Measurements from ENCODE around the gene ERI3.

ERI3 gene

GRCh38 chr1:44368471-44369151, 13.6 kb upstream of the ERI3 start:
- H3K27me3 ChIP-seq = no peaks in the 10 kb centered on the region
- no peak overlapping the region for H3K4me2 ChIP-seq
- no peaks in the 10 kb centered on the region for H3K9me3 ChIP-seq
- no peak for TF ChIP-seq Cebpa-rat (IDR thresholded peaks at IDR 0.05)
- no peak overlapping the region for H3K27ac ChIP-seq
- H3K9ac ChIP-seq = no peak overlapping the region
- H4K20me1 ChIP-seq = no peaks in the 10 kb centered on the region
- H3K4me3 ChIP-seq = no peak overlapping the region
- H3K36me3 ChIP-seq = no peaks in the 10 kb centered on the region
- H3K4me1 ChIP-seq = peaks cover 8% of the 10 kb centered on the region

GRCh38 chr1:44367944-44368343, 12.9 kb upstream of the ERI3 start:
- no peak for TF ChIP-seq Cebpa-rat (IDR thresholded peaks at IDR 0.05)

GRCh38 chr1:44366371-44366975, 11.4 kb upstream of the ERI3 start:
- no peaks in the 10 kb centered on the region for H3K36me3 ChIP-seq
- H3K4me2 ChIP-seq = no peak overlapping the region
- no peaks in the 10 kb centered on the region for H3K27me3 ChIP-seq
- H4K20me1 ChIP-seq = no peaks in the 10 kb centered on the region
- no peak overlapping the region for H3K27ac ChIP-seq
- H3K9ac ChIP-seq = no peak overlapping the region
- H3K4me3 ChIP-seq = no peak overlapping the region
- H3K4me1 ChIP-seq = peaks cover 8% of the 10 kb centered on the region
- no peak for TF ChIP-seq Cebpa-rat (IDR thresholded peaks at IDR 0.05)
- no peaks in the 10 kb centered on the region for H3K9me3 ChIP-seq

More at GRCh38 chr1:44367944-44368343, 12.9 kb upstream of the ERI3 start:
- Histone ChIP-seq H4K20me1 (no peaks in the 10 kb centered on the region), H3K36me3 (no peaks in the 10 kb centered on the region), H3K4me3 (no peak overlapping the region), H3K9me3 (no peaks in the 10 kb centered on the region), H3K27ac (no peak overlapping the region), H3K4me2 (no peak overlapping the region), H3K27me3 (no peaks in the 10 kb centered on the region), H3K4me1 (peaks cover 8% of the 10 kb centered on the region), H3K9ac (no peak overlapping the region)

- Histone ChIP-seq H4K20me1 (no peaks in the 10 kb centered on the region), H3K27ac (no peak overlapping the region), H3K4me1 (peaks cover 8% of the 10 kb centered on the region), H3K27me3 (no peaks in the 10 kb centered on the region), H3K4me2 (no peak overlapping the region), H3K4me3 (no peak overlapping the region), H3K9me3 (no peaks in the 10 kb centered on the region), H3K36me3 (no peaks in the 10 kb centered on the region), H3K9ac (no peak overlapping the region)
- no peak for TF ChIP-seq Cebpa-rat (IDR thresholded peaks at IDR 0.05)
These were observed 6.4 kb upstream of the ERI3 start for GRCh38 chr1:44361478-44361877.

- Histone ChIP-seq H3K9me3 (no peaks in the 10 kb centered on the region), H3K4me1 (peaks cover 7% of the 10 kb centered on the region), H3K27ac (no peak overlapping the region), H3K4me2 (no peak overlapping the region), H4K20me1 (no peaks in the 10 kb centered on the region), H3K27me3 (no peaks in the 10 kb centered on the region), H3K9ac (no peak overlapping the region), H3K36me3 (no peaks in the 10 kb centered on the region), H3K4me3 (no peak overlapping the region)
- TF ChIP-seq Cebpa-rat (IDR thresholded peaks at IDR 0.05) = no peak
These were observed 4.3 kb upstream of the ERI3 start for GRCh38 chr1:44359234-44359935.

- H3K27me3 ChIP-seq = no peaks in the 10 kb centered on the region
These were observed 2.7 kb upstream of the ERI3 start for GRCh38 chr1:44357710-44358109.

GRCh38 chr1:44355582-44356305, 687 bp upstream of the ERI3 start:
- Histone ChIP-seq H3K9me3 (no peaks in the 10 kb centered on the region), H3K4me3 (peak overlapping the region; percentile 92; the same call in 1 of the 2 replicates), H3K4me1 (peaks cover 20% of the 10 kb centered on the region), H4K20me1 (peaks cover 7% of the 10 kb centered on the region; the same call in 1 of the 2 replicates), H3K27me3 (no peaks in the 10 kb centered on the region), H3K36me3 (peaks cover 18% of the 10 kb centered on the region; the same call in 1 of the 2 replicates), H3K27ac (no peak overlapping the region), H3K4me2 (peak overlapping the region; percentile 36), H3K9ac (no peak overlapping the region)
- TF ChIP-seq Cebpa-rat (IDR thresholded peaks at IDR 0.05) = no peak

More at GRCh38 chr1:44357710-44358109, 2.7 kb upstream of the ERI3 start:
- TF ChIP-seq Cebpa-rat (IDR thresholded peaks at IDR 0.05) = no peak
- H3K27ac ChIP-seq = no peak overlapping the region
- H3K36me3 ChIP-seq = 0 out of 2 replicates have a peak, but pooled peaks cover 1% of the 10 kb centered on the region
- H3K9me3 ChIP-seq = no peaks in the 10 kb centered on the region
- no peak overlapping the region for H3K9ac ChIP-seq
- peaks cover 7% of the 10 kb centered on the region; the same call in 1 of the 2 replicates for H4K20me1 ChIP-seq
- H3K4me3 ChIP-seq = no peak overlapping the region
- H3K4me2 ChIP-seq = no peak overlapping the region
- peaks cover 20% of the 10 kb centered on the region for H3K4me1 ChIP-seq

GRCh38 chr1:44354268-44354839, 703 bp downstream of the ERI3 start:
- Histone ChIP-seq H3K36me3 (peaks cover 18% of the 10 kb centered on the region; the same call in 1 of the 2 replicates), H3K9ac (peak overlapping the region; percentile 86), H3K27me3 (no peaks in the 10 kb centered on the region), H3K4me2 (peak overlapping the region; percentile 92), H3K27ac (peak overlapping the region; percentile 85), H3K9me3 (no peaks in the 10 kb centered on the region), H4K20me1 (peaks cover 18% of the 10 kb centered on the region; the same call in 1 of the 2 replicates), H3K4me1 (peaks cover 20% of the 10 kb centered on the region), H3K4me3 (peak overlapping the region; percentile 92)
- no peak for TF ChIP-seq Cebpa-rat (IDR thresholded peaks at IDR 0.05)

- peaks cover 20% of the 10 kb centered on the region for H3K4me1 ChIP-seq
- no peak overlapping the region for H3K27ac ChIP-seq
- H3K4me2 ChIP-seq = peak overlapping the region; percentile 92; the same call in 1 of the 2 replicates
- peaks cover 25% of the 10 kb centered on the region; the same call in 1 of the 2 replicates for H4K20me1 ChIP-seq
- no peak for TF ChIP-seq Cebpa-rat (IDR thresholded peaks at IDR 0.05)
- H3K36me3 ChIP-seq = peaks cover 18% of the 10 kb centered on the region; the same call in 1 of the 2 replicates
- H3K27me3 ChIP-seq = no peaks in the 10 kb centered on the region
- H3K9ac ChIP-seq = no peak overlapping the region
- H3K9me3 ChIP-seq = no peaks in the 10 kb centered on the region
- no peak overlapping the region for H3K4me3 ChIP-seq
These were observed 1.5 kb downstream of the ERI3 start for GRCh38 chr1:44353604-44354003.
